Skeletal muscle satellite cell (primary cell): ENCODE data around the gene PACSIN2.
"Not testable (repeated sequence)": the region's sequence is repeated elsewhere in the genome, so short reads cannot be mapped to it uniquely, and the experiment has no call there.

Experiments
- H3K27me3 ChIP-seq: 2 replicates; pipeline ENCODE4 v1.7.0; 2013; ENCODE audit warnings: low read length; ENCODE audit not compliant: control insufficient read depth, insufficient read depth
- H3K36me3 ChIP-seq: 2 replicates; pipeline ENCODE4 v1.7.0; 2013; ENCODE audit warnings: mild to moderate bottlenecking, control low read depth, low read length; ENCODE audit not compliant: insufficient read depth
- H3K4me1 ChIP-seq: 2 replicates; pipeline ENCODE4 v1.7.0; 2013; ENCODE audit warnings: low read length; ENCODE audit not compliant: control insufficient read depth, insufficient read depth
- H3K4me2 ChIP-seq: 2 replicates; pipeline ENCODE4 v1.7.0; 2013; ENCODE audit warnings: mild to moderate bottlenecking, low read length
- H3K4me3 ChIP-seq: 2 replicates; pipeline ENCODE4 v1.7.0; 2013; ENCODE audit warnings: low read length
- H3K9ac ChIP-seq: 2 replicates; pipeline ENCODE4 v1.7.0; 2013; ENCODE audit warnings: mild to moderate bottlenecking, low read depth, low read length, moderate library complexity
- H3K9me3 ChIP-seq: replicated peaks from 2 replicates; pipeline ENCODE4 v1.7.0; 2013; ENCODE audit warnings: mild to moderate bottlenecking, control low read depth, low read length

PACSIN2 gene

DNA sequence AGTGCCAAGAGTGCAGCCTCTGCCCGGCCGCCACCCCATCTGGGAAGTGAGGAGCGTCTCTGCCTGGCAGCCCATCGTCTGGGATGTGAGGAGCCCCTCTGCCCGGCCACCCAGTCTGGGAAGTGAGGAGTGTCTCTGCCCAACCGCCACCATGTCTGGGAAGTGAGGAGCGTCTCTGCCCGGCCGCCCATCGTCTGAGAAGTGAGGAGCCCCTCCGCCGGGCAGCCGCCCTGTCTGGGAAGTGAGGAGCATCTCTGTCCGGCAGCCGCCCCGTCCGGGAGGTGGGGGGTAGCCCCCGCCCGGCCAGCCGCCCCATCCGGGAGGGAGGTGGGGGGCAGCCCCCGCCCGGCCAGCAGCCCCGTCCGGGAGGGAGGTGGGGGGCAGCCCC is 43.5 kb downstream of the PACSIN2 start:
- not testable (repeated sequence) for H3K4me2 ChIP-seq, H3K4me3 ChIP-seq, H3K9me3 ChIP-seq, H3K27me3 ChIP-seq, H3K36me3 ChIP-seq, H3K9ac ChIP-seq
- peaks cover 24% of the 10 kb centered on the region for H3K4me1 ChIP-seq

DNA sequence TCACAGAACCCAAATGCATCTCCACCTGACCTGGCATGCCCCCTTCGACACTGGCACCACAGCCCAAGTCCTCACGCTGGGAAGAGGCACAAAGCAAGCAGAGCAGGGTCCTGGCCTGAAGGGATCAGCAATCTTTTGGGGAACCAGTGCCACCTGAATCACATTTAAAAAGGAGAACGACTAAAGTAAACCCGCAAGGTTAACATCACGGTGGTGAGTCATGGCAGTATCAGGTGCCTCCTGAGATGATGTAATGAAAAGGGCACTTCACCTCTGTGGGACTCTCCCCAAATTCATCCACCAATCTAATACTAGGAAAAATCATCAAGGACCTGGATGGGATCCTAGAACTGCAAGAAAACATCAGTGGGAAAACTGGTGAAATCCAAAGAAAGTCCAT is 44.9 kb downstream of the PACSIN2 start:
- no peak overlapping the region for H3K4me3 ChIP-seq
- no peaks in the 10 kb centered on the region for H3K36me3 ChIP-seq
- no peaks in the 10 kb centered on the region for H3K27me3 ChIP-seq
- H3K4me1 ChIP-seq = peaks cover 23% of the 10 kb centered on the region
- no peak overlapping the region for H3K4me2 ChIP-seq
- no peak overlapping the region for H3K9ac ChIP-seq
- H3K9me3 ChIP-seq = no peaks in the 10 kb centered on the region

DNA sequence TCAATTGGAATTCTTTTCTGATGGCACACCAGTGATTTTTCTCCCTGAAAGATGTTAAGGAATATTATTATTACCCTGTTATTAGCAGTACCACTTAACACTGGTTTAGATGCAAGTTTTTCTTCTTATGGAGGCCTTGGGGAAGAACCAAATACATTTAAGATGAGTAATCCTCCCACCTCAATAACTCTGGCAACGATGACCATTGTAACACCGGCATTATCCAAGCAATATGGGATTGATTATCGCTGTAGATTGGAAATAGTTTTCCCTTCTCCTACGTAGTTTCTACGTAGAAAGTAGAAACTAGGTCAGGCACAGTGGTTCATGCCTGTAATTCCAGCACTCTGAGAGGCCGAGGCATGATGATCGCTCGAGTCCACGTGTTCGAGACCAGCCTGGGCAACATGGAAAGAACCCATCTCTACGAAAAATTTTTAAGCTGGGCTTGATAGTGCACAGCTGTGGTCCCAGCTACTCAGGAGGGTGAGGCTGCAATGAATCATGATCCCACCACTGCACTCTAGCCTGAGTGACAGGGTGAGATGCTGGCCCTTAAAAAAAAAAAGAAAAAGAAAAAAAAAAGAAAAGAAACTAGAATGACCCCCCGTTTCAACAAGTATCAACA is 45.5 kb downstream of the PACSIN2 start:
- H3K9me3 ChIP-seq = no peaks in the 10 kb centered on the region
- H3K36me3 ChIP-seq = no peaks in the 10 kb centered on the region
- H3K4me1 ChIP-seq = peaks cover 20% of the 10 kb centered on the region
- H3K4me3 ChIP-seq = no peak overlapping the region
- no peaks in the 10 kb centered on the region for H3K27me3 ChIP-seq
- H3K9ac ChIP-seq = no peak overlapping the region
- H3K4me2 ChIP-seq = peak overlapping the region; percentile 42

DNA sequence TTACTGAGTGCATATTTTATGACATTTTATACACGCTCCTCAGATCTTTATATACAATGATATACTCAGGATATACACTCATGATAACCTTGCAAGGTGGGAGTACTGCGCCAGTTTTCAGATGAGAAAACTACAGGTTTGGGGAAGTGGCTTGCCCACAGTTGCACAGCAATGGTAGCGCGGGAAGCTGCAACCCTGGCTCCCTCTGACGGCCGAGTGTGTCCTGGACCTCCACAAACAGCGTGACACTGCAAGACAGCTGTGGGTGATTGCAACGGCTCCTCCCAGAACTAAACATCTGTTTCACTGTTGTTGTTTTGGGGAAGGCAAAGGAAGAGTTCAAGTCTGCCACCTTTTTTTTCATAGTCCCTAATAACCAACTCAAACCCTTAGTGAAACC is 47.0 kb downstream of the PACSIN2 start:
- no peak overlapping the region for H3K4me2 ChIP-seq
- no peaks in the 10 kb centered on the region for H3K9me3 ChIP-seq

DNA sequence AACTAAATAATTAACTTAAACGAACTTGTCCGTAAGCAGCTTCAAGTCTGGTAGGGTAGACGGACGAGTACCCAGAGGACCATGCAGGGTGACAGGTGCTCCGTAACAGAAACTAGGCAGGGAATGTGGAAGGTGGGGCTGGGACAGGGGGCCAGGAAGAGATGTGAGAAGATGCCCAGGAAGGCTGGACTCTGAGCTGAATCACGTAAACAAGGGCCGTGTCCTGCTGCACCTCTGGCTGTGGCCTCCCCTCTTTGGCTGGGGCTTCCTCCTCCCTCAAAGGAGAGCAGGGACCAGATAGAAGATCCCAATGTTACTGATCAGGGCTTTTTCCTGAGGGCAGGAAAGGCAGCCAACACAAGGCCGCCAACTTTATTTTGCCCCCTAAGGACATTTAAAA is 47.9 kb downstream of the PACSIN2 start:
- Histone ChIP-seq H3K9ac (no peak overlapping the region), H3K36me3 (no peaks in the 10 kb centered on the region), H3K27me3 (no peaks in the 10 kb centered on the region), H3K4me2 (no peak overlapping the region), H3K4me1 (peaks cover 23% of the 10 kb centered on the region), H3K9me3 (no peaks in the 10 kb centered on the region), H3K4me3 (no peak overlapping the region)

More for the DNA sequence above, 47.0 kb downstream of the PACSIN2 start:
- H3K9ac ChIP-seq = no peak overlapping the region
- no peaks in the 10 kb centered on the region for H3K27me3 ChIP-seq
- H3K4me3 ChIP-seq = no peak overlapping the region
- no peaks in the 10 kb centered on the region for H3K36me3 ChIP-seq
- peaks cover 20% of the 10 kb centered on the region for H3K4me1 ChIP-seq

DNA sequence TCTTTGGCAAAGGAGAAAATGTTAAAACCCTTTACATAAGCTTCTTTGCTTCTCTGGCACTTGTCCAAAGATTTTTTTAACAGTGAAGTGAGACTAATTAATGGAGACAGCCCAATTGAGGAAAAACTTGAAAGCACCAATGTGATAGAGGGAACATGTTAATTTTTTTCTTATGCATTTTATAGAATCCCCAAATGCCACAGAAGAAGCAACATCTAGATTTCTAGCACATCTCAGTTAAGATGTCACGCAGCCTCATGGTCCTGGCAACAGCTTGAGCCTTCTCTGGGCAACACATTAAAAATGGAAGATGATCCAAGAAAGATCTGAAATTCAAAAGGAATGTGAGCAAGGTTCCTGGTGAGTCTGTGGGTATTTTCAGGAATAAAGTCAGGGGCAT is 48.5 kb downstream of the PACSIN2 start:
- Histone ChIP-seq H3K4me1 (peaks cover 28% of the 10 kb centered on the region), H3K4me3 (no peak overlapping the region), H3K9me3 (no peaks in the 10 kb centered on the region), H3K4me2 (no peak overlapping the region), H3K27me3 (no peaks in the 10 kb centered on the region), H3K36me3 (no peaks in the 10 kb centered on the region), H3K9ac (no peak overlapping the region)

DNA sequence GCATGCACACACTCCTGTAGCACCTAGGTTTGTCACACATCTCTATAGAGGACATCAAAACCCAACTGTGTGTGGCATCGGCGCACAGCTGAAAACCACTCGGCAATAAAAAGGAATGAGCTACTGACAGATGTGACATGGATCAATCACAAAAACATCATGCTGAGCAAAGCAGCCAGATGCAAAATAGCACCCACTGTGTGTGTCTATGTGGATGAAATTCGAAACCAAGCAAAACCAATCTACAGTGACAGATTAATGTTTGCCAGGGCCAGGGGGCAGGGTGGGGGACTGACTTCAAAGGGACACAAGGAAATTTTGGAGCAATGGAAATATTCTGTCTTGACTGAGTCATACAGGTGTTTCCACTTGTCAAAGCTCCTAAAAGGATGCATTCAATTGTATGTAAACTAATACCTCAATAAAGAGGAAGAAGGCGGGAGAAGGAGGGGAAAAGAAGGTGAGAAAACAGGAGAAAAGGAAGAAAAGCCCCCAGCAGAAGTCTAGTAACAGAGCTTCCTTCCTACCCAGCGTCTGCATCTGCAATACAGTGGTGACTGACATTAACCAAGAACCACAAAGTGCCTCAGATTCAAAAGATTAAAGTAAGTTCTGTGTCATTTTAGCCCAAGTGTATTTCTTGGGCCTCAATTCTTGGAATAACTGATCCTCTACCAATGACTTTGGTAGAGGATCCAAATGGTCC is 49.8 kb downstream of the PACSIN2 start:
- H3K9ac ChIP-seq = no peak overlapping the region
- H3K36me3 ChIP-seq = no peaks in the 10 kb centered on the region
- H3K4me2 ChIP-seq = no peak overlapping the region
- no peaks in the 10 kb centered on the region for H3K9me3 ChIP-seq
- H3K4me1 ChIP-seq = peaks cover 36% of the 10 kb centered on the region
- no peak overlapping the region for H3K4me3 ChIP-seq
- no peaks in the 10 kb centered on the region for H3K27me3 ChIP-seq

DNA sequence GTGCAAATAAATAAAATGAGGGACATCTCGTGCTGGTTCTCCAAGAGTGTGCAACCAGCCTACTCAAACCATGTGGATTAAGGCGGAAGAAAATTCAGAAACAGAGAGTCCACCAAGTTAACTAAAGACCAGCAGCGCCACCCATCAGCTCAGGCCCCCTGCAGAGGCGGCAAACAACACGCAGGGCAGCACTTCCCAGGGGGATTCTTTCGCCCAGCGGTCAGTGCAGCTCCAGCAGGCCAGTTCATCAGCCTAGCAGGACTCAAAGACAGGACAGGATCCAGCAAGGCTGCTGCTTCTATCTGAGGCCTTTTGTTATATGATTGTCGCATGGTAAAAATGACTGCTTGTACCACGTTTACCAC is 51.7 kb downstream of the PACSIN2 start:
- Histone ChIP-seq H3K36me3 (peaks cover 1% of the 10 kb centered on the region), H3K27me3 (no peaks in the 10 kb centered on the region), H3K4me3 (no peak overlapping the region), H3K4me1 (peaks cover 29% of the 10 kb centered on the region), H3K9me3 (no peaks in the 10 kb centered on the region), H3K9ac (no peak overlapping the region), H3K4me2 (no peak overlapping the region)

DNA sequence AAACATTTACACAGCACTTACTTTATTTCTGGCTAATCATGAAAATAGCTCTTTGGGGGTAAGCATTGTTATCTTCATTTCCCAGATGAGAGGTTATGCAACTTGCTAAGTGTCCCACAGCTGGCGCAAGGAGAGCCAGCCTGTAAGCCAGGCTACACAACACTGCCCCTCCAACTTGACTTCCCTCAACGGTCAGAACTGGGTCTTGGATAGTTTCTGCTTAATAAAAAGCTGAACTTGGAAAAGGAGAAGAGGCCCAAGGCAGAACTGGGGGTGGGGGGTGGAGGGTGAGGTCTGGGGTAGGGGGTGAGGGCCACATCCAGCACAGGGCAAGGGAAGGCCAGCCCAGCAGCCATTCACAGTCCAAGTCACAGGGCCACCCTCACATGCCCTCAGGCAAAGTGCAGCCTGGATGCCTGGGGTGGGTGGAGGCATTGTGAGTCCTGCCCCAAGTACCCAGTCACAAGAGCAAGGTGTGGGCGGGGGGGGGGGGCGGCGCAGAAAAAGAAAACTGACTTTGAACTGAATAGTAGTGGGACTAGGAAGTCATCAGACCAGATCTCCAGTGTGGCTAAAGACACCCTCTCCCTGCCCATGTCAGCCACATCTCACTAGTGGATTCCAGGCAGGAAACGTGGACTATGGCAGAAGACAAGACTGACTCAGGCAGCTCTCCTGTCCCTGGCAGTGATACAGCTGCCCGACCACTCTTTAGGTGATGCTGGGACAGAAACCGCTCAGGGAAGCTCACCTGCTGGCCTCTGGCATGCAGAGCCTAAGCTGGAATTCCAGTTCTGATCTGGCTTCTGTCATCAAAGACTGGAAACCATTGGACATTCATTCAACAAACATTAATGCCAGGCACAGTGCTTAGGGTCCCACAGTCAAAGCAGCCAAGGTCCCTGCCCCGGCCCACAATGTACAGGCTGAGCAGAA is 52.4 kb downstream of the PACSIN2 start:
- H3K4me3 ChIP-seq = no peak overlapping the region
- no peaks in the 10 kb centered on the region for H3K27me3 ChIP-seq
- peaks cover 27% of the 10 kb centered on the region for H3K4me1 ChIP-seq
- H3K9ac ChIP-seq = no peak overlapping the region
- H3K4me2 ChIP-seq = no peak overlapping the region
- H3K36me3 ChIP-seq = peaks cover 4% of the 10 kb centered on the region
- H3K9me3 ChIP-seq = no peaks in the 10 kb centered on the region

DNA sequence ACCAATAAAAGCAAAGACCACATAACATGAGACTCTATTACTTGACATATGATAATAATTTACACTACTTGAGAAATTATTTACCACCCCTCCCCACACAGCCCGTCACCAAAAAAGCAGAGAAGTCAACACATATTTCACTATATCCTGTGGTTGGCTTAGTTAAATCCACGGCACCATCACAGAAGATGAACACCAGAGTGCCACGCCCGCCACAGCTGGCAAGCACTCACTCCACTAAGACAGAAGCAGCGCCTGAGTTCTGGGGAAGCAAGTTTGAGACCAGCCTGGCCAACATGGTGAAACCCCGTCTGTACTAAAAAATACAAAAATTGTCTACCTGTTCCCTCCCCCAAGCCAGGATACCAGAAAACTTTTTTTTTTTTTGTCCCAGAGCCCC is 53.1 kb downstream of the PACSIN2 start:
- H3K4me2 ChIP-seq = no peak overlapping the region

DNA sequence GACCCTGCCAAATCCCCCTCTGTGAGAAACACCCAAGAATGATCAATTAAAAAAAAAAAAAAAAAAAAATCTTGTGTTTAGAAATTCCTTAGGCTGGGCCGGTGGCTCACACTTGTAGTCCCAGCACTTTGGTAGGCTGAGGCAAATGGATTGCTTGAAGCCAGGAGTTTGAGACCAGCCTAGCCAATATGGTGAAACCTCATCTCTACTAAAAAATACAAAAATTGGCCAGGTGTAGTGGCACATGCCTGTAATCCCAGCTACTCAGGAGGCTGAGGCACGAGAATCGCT is 53.6 kb downstream of the PACSIN2 start:
- not testable (repeated sequence) for H3K4me2 ChIP-seq, H3K27me3 ChIP-seq, H3K9me3 ChIP-seq, H3K9ac ChIP-seq, H3K4me3 ChIP-seq, H3K36me3 ChIP-seq
- peaks cover 27% of the 10 kb centered on the region for H3K4me1 ChIP-seq

More for the DNA sequence above, 53.1 kb downstream of the PACSIN2 start:
- no peak overlapping the region for H3K9ac ChIP-seq
- H3K4me3 ChIP-seq = no peak overlapping the region
- peaks cover 27% of the 10 kb centered on the region for H3K4me1 ChIP-seq
- no peaks in the 10 kb centered on the region for H3K27me3 ChIP-seq
- H3K9me3 ChIP-seq = no peaks in the 10 kb centered on the region
- peaks cover 4% of the 10 kb centered on the region for H3K36me3 ChIP-seq
